ENCODE data around the gene AK9. TPM values are rescaled to one million over a fixed set of nuclear protein-coding genes. Genes with fewer than 3 reads are reported as not detected.

AK9 gene
- polyA plus RNA-seq, 1 of the 3 experiments (the other 2 are of a cell fraction), result 0.76 TPM

GRCh38 chr6:109628158-109629000 lies 62.6 kb downstream of the AK9 start:
- H3K9me2 ChIP-seq, result no peaks in the 10 kb centered on the region
- H4K20me1 ChIP-seq (ENCODE audit: insufficient read depth), result no peaks in the 10 kb centered on the region
- WGBS (ENCODE audit: low lambda C conversion rate), result 54% methylated on average over 4 of the region's 4 CpGs
- DNase-seq, result no peak
- ChIA-PET CTCF (no interaction called here), POLR2A (no interaction called here)
- H3K79me2 ChIP-seq (ENCODE audit: insufficient read depth), result no peaks in the 10 kb centered on the region
- H3K4me3 ChIP-seq (ENCODE audit: low read depth in 2 of 2, low read length in 1 of 2), result no peak overlapping the region
- no peaks in the 10 kb centered on the region for H3K4me1 ChIP-seq (ENCODE audit: control insufficient read depth in 1 of 2, insufficient read depth in 2 of 2, low read depth in 1 of 2, low read length in 1 of 2)
- no peaks in the 10 kb centered on the region for H3K9me3 ChIP-seq
- H3F3A ChIP-seq (replicated peaks; ENCODE audit: insufficient read depth), result no peaks in the 10 kb centered on the region
- H3K4me2 ChIP-seq, result no peak overlapping the region
- no peaks in the 10 kb centered on the region; the same call in 1 of the 2 replicates for H3K27me3 ChIP-seq (ENCODE audit: insufficient read depth)
- no peak overlapping the region for H3K9ac ChIP-seq
- H3K27ac ChIP-seq (ENCODE audit: low read depth in 2 of 2, low read length in 1 of 2), result no peak overlapping the region
- no peaks in the 10 kb centered on the region for H3K36me3 ChIP-seq (replicated peaks in 1 of 2; ENCODE audit: control insufficient read depth in 1 of 2, insufficient read depth in 2 of 2, low read length in 1 of 2)
- H2AFZ ChIP-seq (ENCODE audit: low read depth), result no peak overlapping the region
- TF ChIP-seq CHD2 (IDR thresholded peaks at IDR 0.05; ENCODE audit: low read length, partially characterized antibody) (no peak), JUND (IDR thresholded peaks at IDR 0.05) (no peak), TEAD4 (IDR thresholded peaks at IDR 0.05; ENCODE audit: borderline replicate concordance, insufficient read depth) (no peak), MEF2A (IDR thresholded peaks at IDR 0.05; ENCODE audit: borderline replicate concordance, low read depth) (no peak), PBX3 (IDR thresholded peaks at IDR 0.05) (no peak), TCF12 (IDR thresholded peaks at IDR 0.05) (no peak), REST (IDR thresholded peaks at IDR 0.05; ENCODE audit: low read depth, low read length) (no peak), EZH2phosphoT487 (IDR thresholded peaks at IDR 0.05; ENCODE audit: borderline replicate concordance, low read depth) (no peak), USF2 (IDR thresholded peaks at IDR 0.05; ENCODE audit: borderline replicate concordance, low read depth, low read length) (no peak), RCOR1 (IDR thresholded peaks at IDR 0.05; ENCODE audit: low read length) (no peak), NFIC (IDR thresholded peaks at IDR 0.05; ENCODE audit: borderline replicate concordance) (no peak), FOXJ3 (CRISPR knock-in tag; IDR thresholded peaks at IDR 0.05) (no peak), TAF1 (IDR thresholded peaks at IDR 0.05; ENCODE audit: borderline replicate concordance, low read depth, low read length) (no peak), USF1 (IDR thresholded peaks at IDR 0.05; ENCODE audit: borderline replicate concordance, low read depth) (no peak), FOXM1 (IDR thresholded peaks at IDR 0.05; ENCODE audit: low read depth) (no peak), FOSL2 (IDR thresholded peaks at IDR 0.05; ENCODE audit: borderline replicate concordance, low read depth) (no peak), RAD21 (IDR thresholded peaks at IDR 0.05; ENCODE audit: low read length) (no peak), GABPA (IDR thresholded peaks at IDR 0.05; ENCODE audit: low read depth) (no peak), YY1 (IDR thresholded peaks at IDR 0.05; ENCODE audit: low read depth) (no peak)
